Omental fat pad (tissue), 4 donors: ENCODE results near the gene CCSAP. TPM values are rescaled to one million over a fixed set of nuclear protein-coding genes. Genes with fewer than 3 reads are reported as not detected.

ENCODE experiments used
- ATAC-seq: fragments of 150-250 bp; one replicate; pipeline ENCODE4 v1.9.1; 2016; ENCODE audit warnings: mild to moderate bottlenecking, moderate library complexity; ENCODE audit not compliant: low FRiP score
- DNase-seq: peaks from one replicate; pipeline ENCODE4 v3.0.0-alpha.2; 2019; ENCODE audit warnings: low spot score
- total RNA-seq, 4 donors: library from RNA; depleted of rRNA; stranded (reverse); fragments of >200 nt; gene quantifications; one replicate each; pipeline ENCODE4 v1.1.0, GENCODE V29; 2016
- TF ChIP-seq, protein P1 (sequence below), 3 donors: fragments of 450-650 bp; IDR thresholded peaks; one replicate each; pipeline ENCODE4 v1.5.1; 2016 to 2017; ENCODE audit warnings: antibody characterized with exemption in 3 of 3, mild to moderate bottlenecking in 3 of 3, moderate library complexity in 2 of 3

Gene CCSAP
- total RNA-seq, 4 donors from 2014 or later = 2.5 to 6.0 (median 4.4) TPM

DNA sequence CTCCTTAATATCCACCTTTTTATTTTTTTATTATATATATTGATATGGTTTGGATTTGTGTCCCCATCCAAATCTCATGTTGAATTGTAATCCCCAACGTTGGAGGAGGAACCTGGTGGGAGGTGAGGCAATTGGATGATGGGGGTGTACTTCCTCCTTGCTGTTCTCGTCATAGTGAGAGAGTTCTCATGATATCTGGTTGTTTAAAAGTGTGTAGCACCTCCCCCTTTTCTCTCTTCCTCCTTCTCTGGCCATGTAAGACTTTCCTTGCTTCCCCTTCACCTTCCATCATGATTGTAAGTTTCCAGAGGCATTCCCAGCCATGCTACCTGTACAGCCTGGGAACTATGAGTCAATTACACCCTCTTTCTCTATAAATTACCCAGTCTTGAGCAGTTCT is 22.7 kb upstream of the CCSAP start:
- TF ChIP-seq, protein P1, sequence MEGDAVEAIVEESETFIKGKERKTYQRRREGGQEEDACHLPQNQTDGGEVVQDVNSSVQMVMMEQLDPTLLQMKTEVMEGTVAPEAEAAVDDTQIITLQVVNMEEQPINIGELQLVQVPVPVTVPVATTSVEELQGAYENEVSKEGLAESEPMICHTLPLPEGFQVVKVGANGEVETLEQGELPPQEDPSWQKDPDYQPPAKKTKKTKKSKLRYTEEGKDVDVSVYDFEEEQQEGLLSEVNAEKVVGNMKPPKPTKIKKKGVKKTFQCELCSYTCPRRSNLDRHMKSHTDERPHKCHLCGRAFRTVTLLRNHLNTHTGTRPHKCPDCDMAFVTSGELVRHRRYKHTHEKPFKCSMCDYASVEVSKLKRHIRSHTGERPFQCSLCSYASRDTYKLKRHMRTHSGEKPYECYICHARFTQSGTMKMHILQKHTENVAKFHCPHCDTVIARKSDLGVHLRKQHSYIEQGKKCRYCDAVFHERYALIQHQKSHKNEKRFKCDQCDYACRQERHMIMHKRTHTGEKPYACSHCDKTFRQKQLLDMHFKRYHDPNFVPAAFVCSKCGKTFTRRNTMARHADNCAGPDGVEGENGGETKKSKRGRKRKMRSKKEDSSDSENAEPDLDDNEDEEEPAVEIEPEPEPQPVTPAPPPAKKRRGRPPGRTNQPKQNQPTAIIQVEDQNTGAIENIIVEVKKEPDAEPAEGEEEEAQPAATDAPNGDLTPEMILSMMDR (IDR thresholded peaks at IDR 0.05) = no peak
- ATAC-seq = no peak
- no peak for DNase-seq

DNA sequence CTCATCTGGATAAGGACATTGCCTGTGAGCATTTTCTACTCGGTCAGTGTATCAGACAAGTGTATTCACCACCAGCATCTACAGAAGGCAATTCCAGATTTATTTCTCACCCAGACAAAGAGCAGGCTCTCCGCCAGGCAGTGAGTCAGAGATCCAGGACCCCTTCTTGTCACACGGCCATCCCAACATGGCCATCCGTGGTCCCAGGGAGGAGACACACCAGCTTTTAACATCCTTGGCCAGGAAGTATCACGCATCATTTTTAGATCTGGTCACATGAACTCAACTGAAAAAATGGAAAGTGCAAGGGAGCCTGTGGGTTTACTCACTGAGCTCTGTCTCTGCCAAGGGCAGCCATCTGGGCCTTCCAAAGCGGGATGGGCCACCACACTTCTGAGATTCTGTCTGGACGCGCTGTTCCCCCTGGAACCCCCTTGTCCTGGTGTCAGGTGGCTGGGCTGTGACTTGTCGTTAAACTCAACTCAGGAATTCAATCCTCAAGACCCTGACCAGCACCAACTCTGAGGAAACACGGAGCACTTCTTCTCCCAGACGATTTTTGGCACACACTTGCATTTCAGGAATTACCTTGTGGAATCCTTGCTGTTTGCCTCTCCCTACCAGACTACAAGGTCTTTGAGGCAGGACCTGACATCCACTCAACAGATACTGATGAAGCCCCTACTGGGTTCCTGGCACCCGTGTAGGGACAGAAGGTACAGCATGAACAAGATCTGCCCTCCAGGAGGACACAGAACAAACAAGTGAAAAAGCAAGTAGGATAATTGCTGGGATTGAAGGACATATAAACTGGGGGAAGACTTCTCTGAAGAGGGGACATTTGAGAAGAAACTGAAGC is 21.6 kb upstream of the CCSAP start:
- TF ChIP-seq, protein P1 (IDR thresholded peaks at IDR 0.05) = no peak
- DNase-seq = no peak
- ATAC-seq = no peak

DNA sequence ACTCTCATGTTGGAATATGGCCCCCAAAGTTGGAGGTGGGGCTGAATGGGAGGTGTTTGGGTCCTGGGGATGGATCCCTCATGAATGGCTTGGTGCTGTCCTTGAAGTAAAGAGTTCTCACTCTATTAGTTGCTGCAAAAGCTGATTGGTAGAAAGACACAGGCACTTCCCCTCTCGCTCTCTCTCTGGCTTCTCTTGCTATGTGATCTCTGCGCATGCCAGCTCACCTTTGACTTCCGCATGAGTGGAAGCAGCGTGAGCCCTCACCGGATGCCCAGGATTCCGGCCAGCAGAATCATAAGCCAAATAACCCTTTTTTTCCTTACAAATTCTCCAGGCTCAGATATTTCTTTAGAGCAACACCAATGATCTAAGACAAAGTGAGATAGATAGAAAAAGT is 20.9 kb upstream of the CCSAP start:
- DNase-seq = no peak
- ATAC-seq = no peak
- TF ChIP-seq, protein P1 (IDR thresholded peaks at IDR 0.05) = no peak

DNA sequence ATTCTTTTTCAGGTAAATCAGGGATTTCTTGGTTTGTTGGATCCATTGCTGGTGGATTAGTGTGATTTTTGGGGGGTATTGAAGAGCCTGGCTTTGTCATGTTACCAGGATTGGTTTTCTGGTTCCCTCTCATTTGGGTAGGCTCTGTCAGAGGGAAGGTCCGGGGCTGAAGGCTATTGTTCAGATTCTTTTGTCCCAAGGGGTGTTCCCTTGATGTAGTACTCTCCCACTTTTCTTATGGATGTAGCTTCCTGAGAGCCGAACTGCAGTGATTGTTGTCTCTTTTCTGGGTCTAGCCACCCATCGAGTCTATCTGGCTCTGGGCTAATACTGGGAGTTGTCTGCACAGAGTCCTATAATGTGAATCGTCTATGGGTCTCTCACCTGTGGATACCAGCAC is 17.6 kb upstream of the CCSAP start:
- TF ChIP-seq, protein P1 (IDR thresholded peaks at IDR 0.05) = no peak

DNA sequence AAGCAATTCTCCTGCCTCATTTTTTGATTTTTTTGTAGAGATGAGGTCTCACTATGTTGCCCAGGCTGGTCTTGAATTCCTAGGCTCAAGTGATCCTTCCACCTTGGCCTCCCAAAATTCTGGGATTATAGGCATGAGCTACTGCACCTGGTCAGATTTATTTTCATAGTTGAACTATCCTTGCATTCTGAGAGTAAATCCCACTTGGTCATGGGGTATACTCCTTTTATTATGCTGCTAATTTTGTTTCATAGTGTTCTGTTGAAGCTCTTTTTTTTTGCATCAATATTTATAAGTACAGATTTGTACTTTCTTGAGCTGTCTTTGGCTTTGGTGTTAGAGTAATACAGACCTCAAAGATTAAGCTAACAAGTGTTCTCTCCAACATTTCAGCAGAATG is 12.8 kb upstream of the CCSAP start:
- ATAC-seq (no peak), DNase-seq (no peak)
- TF ChIP-seq, protein P1 (IDR thresholded peaks at IDR 0.05) = no peak

More for the DNA sequence above, 17.6 kb upstream of the CCSAP start:
- ATAC-seq = no peak
- DNase-seq = no peak

DNA sequence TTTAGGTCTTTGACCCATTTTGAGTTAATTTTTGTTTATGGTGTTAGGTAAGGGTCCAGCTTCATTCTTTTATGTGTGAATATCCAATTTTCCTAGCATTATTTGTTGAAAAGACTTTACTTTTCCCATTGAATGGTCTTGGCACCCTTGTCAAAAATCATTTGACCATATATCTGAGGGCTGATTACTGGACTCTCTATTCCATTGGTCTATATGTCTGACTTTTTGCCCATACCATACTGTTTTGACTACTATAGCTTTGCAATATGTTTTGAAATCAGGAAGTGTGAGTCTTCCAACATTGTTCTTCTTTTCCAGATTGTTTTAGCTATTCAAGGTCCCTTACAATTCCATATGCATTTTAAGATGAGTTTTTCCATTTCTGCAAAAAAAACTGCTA is 11.4 kb upstream of the CCSAP start:
- TF ChIP-seq, protein P1 (IDR thresholded peaks at IDR 0.05) = no peak
- no peak for DNase-seq
- ATAC-seq = no peak

DNA sequence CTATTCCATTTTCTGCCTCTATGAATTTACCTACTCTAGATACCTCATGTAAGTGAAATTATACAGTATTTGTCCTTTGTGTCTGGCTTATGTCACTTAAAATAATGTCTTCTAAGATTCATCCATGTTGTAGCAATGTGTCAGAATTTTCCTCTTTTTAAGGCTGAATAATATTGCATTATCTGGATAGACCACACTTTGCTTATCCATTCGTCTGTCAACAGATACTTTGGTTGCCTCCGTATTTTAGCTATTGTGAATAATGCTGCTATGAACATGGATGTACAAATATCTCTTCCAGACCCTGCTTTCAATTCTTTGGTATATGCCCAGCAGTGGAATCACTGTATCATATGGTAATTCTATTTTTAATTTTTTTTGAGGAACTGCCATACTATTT is 10.1 kb upstream of the CCSAP start:
- no peak for ATAC-seq
- TF ChIP-seq, protein P1 (IDR thresholded peaks at IDR 0.05) = no peak
- no peak for DNase-seq
